A549 (cell line): ENCODE results near the gene WNT16. TPM values are rescaled to one million over a fixed set of nuclear protein-coding genes. Genes with fewer than 3 reads are reported as not detected.

Experiments
- ATAC-seq, 2 experiments: fragments of 200-7000 bp in 1 of 2; fragments of >200 bp in 1 of 2; cut with Nextera tagmentation in 1 of 2; cut with Tn5 transposase in 1 of 2; 3 replicates each; pipeline versions ENCODE4 v1.8.0 to v1.9.1; 2018 to 2020; ENCODE audit warnings: mild to moderate bottlenecking in 1 of 2, moderate library complexity in 1 of 2
- CTCF ChIA-PET: fragments of 300-600 bp; sonication (Branson Sonifier 250); formaldehyde crosslinking; extraction: SDS; loops from one replicate; lab custom pipeline; 2021; ENCODE audit warnings: antibody characterized with exemption, inconsistent platforms; lab: Yijun Ruan, JAX
- POLR2A ChIA-PET: fragments of 350-600 bp; formaldehyde crosslinking; extraction: SDS; loops from one replicate; lab custom pipeline; 2021; ENCODE audit warnings: antibody characterized with exemption, inconsistent platforms; lab: Yijun Ruan, JAX
- DNase-seq, 2 experiments: peaks; one replicate each; pipeline versions ENCODE4 v3.0.0 to v3.0.0-alpha.2; 2011 to 2016; ENCODE audit warnings: low read depth in 1 of 2, low spot score in 1 of 2
- FAIRE-seq: peaks from 2 replicates; lab custom pipeline; 2011; peaks lifted over from hg19 to GRCh38; lab: Jason Lieb, UNC
- H3K27ac ChIP-seq, 2 experiments: fragments of >200 bp; sonication (Bioruptor Twin); formaldehyde crosslinking; 3 replicates each; pipeline ENCODE4 v1.5.1; 2016 to 2017
- H3K4me1 ChIP-seq: fragments of >200 bp; sonication (Bioruptor Twin); formaldehyde crosslinking; 3 replicates; pipeline ENCODE4 v1.6.1; 2016
- H3K4me2 ChIP-seq: fragments of >200 bp; sonication (Bioruptor Twin); formaldehyde crosslinking; 3 replicates; pipeline ENCODE4 v1.6.1; 2016
- H3K4me3 ChIP-seq: fragments of >200 bp; sonication (Bioruptor Twin); formaldehyde crosslinking; 3 replicates; pipeline ENCODE4 v1.5.1; 2016
- H3K9me3 ChIP-seq: fragments of >200 bp; sonication (Bioruptor Twin); formaldehyde crosslinking; 3 replicates; pipeline ENCODE4 v1.6.1; 2016
- BCL3 ChIP-seq: fragments of >200 bp; sonication (Bioruptor Twin); formaldehyde crosslinking; IDR thresholded peaks from 3 replicates; pipeline ENCODE4 v1.6.1; 2016
- CBX2 ChIP-seq: fragments of 200-600 bp; sonication (generic); IDR thresholded peaks from 2 replicates; pipeline ENCODE4 v1.6.1; 2016; ENCODE audit warnings: low read depth, mild to moderate bottlenecking, borderline replicate concordance
- CBX8 ChIP-seq: fragments of 200-600 bp; sonication (generic); IDR thresholded peaks from 2 replicates; pipeline ENCODE4 v1.6.1; 2016
- CHD4 ChIP-seq: fragments of 200-600 bp; sonication (generic); IDR thresholded peaks from 2 replicates; pipeline ENCODE4 v1.6.1; 2016; ENCODE audit warnings: antibody characterized with exemption, mild to moderate bottlenecking, borderline replicate concordance
- EHF ChIP-seq: fragments of 250-450 bp; sonication (Bioruptor Pico); IDR thresholded peaks from 2 replicates; pipeline ENCODE4 v1.5.0; 2020; ENCODE audit warnings: mild to moderate bottlenecking
- EHMT2 ChIP-seq: fragments of 200-600 bp; sonication (generic); IDR thresholded peaks from 2 replicates; pipeline ENCODE4 v1.6.1; 2016; ENCODE audit warnings: antibody characterized with exemption, low read depth, mild to moderate bottlenecking, moderate library complexity
- ELK1 ChIP-seq: fragments of 150-350 bp; IDR thresholded peaks from 2 replicates; pipeline ENCODE4 v1.6.1; 2014; ENCODE audit warnings: low read depth, mild to moderate bottlenecking, low read length
- EP300 ChIP-seq, 2 experiments: fragments of >200 bp; sonication (Bioruptor Twin); formaldehyde crosslinking; IDR thresholded peaks; 2 replicates in 1 of 2; 3 replicates in 1 of 2; pipeline ENCODE4 v1.6.1; 2016 to 2017
- ESRRA ChIP-seq: fragments of 150-350 bp; IDR thresholded peaks from 2 replicates; pipeline ENCODE4 v1.6.1; 2014; ENCODE audit warnings: mild to moderate bottlenecking, low read length, borderline replicate concordance
- FOXS1 ChIP-seq: fragments of 250-450 bp; sonication (Bioruptor Pico); IDR thresholded peaks from 2 replicates; pipeline ENCODE4 v1.5.0; 2020; ENCODE audit warnings: mild to moderate bottlenecking, moderate library complexity
- HDAC2 ChIP-seq: fragments of 200-600 bp; sonication (generic); IDR thresholded peaks from 2 replicates; pipeline ENCODE4 v1.6.1; 2016
- HMGXB4 ChIP-seq: fragments of 250-450 bp; sonication (Bioruptor Pico); IDR thresholded peaks from 2 replicates; pipeline ENCODE4 v1.5.0; 2021; ENCODE audit warnings: mild to moderate bottlenecking, moderate library complexity, borderline replicate concordance
- HOXA7 ChIP-seq: fragments of 250-450 bp; sonication (Bioruptor Pico); IDR thresholded peaks from 2 replicates; pipeline ENCODE4 v1.5.0; 2020; ENCODE audit warnings: mild to moderate bottlenecking, moderate library complexity
- HOXB13 ChIP-seq: fragments of 250-450 bp; sonication (Bioruptor Pico); IDR thresholded peaks from 2 replicates; pipeline ENCODE4 v1.5.0; 2020; ENCODE audit warnings: low read depth, mild to moderate bottlenecking, moderate library complexity
- HOXB5 ChIP-seq: fragments of 250-450 bp; sonication (Bioruptor Pico); IDR thresholded peaks from 2 replicates; pipeline ENCODE4 v1.5.0; 2020; ENCODE audit warnings: mild to moderate bottlenecking, moderate library complexity
- JUN ChIP-seq, 2 experiments: fragments of >200 bp; sonication (Bioruptor Twin); formaldehyde crosslinking; IDR thresholded peaks; 2 replicates in 1 of 2; 3 replicates in 1 of 2; pipeline ENCODE4 v1.6.1; 2016 to 2017
- KDM1A ChIP-seq: fragments of 200-600 bp; sonication (generic); IDR thresholded peaks from 2 replicates; pipeline ENCODE4 v1.6.1; 2016; ENCODE audit warnings: low read depth, mild to moderate bottlenecking
- NPAS2 ChIP-seq: fragments of 250-450 bp; sonication (Bioruptor Pico); IDR thresholded peaks from 2 replicates; pipeline ENCODE4 v1.8.0; 2022; ENCODE audit warnings: mild to moderate bottlenecking, moderate library complexity, borderline replicate concordance
- NR3C1 ChIP-seq: fragments of >200 bp; sonication (Bioruptor Twin); formaldehyde crosslinking; IDR thresholded peaks from 3 replicates; pipeline ENCODE4 v1.6.1; 2017
- PHF8 ChIP-seq: fragments of 200-600 bp; sonication (generic); IDR thresholded peaks from 2 replicates; pipeline ENCODE4 v1.6.1; 2016; ENCODE audit warnings: low read depth, mild to moderate bottlenecking, antibody characterized with exemption, moderate library complexity, borderline replicate concordance
- RAD21 ChIP-seq, 2 experiments: fragments of >200 bp in 1 of 2; sonication (Bioruptor Twin) in 1 of 2; formaldehyde crosslinking in 1 of 2; IDR thresholded peaks in 1 of 2; conservative IDR thresholded peaks in 1 of 2; 2 replicates in 1 of 2; 3 replicates in 1 of 2; pipeline ENCODE4 v1.6.1; 2012 to 2018; ENCODE audit warnings: inconsistent platforms in 1 of 2
- RARB ChIP-seq: fragments of 250-450 bp; sonication (Bioruptor Pico); IDR thresholded peaks from 2 replicates; pipeline ENCODE4 v1.8.0; 2021; ENCODE audit warnings: mild to moderate bottlenecking, moderate library complexity
- RCOR1 ChIP-seq: fragments of 150-350 bp; IDR thresholded peaks from 2 replicates; pipeline ENCODE4 v1.6.1; 2014; ENCODE audit warnings: antibody characterized with exemption, low read length, low read depth
- REST ChIP-seq: fragments of 200-600 bp; sonication (generic); IDR thresholded peaks from 2 replicates; pipeline ENCODE4 v1.6.1; 2016; ENCODE audit warnings: antibody characterized with exemption, mild to moderate bottlenecking, moderate library complexity
- RFX5 ChIP-seq: fragments of 450-650 bp; IDR thresholded peaks from 2 replicates; pipeline ENCODE4 v1.7.1; 2014; ENCODE audit warnings: antibody characterized with exemption, mild to moderate bottlenecking, moderate library complexity
- SMC3 ChIP-seq: fragments of >200 bp; sonication (Bioruptor Twin); formaldehyde crosslinking; IDR thresholded peaks from 3 replicates; pipeline ENCODE4 v1.6.1; 2018; ENCODE audit warnings: inconsistent platforms
- SREBF2 ChIP-seq: fragments of 450-650 bp; IDR thresholded peaks from 2 replicates; pipeline ENCODE4 v1.6.1; 2014; ENCODE audit warnings: mild to moderate bottlenecking, moderate library complexity
- ZC3H11A ChIP-seq: fragments of 450-650 bp; IDR thresholded peaks from 2 replicates; pipeline ENCODE4 v1.6.1; 2014; ENCODE audit warnings: antibody characterized with exemption, mild to moderate bottlenecking
- ZSCAN20 ChIP-seq: fragments of 250-450 bp; sonication (Bioruptor Pico); IDR thresholded peaks from 2 replicates; pipeline ENCODE4 v1.8.0; 2022; ENCODE audit warnings: mild to moderate bottlenecking, moderate library complexity
- WGBS: methylation state at CpG from one replicate; pipeline ENCODE4 v1.1.6; 2017; ENCODE audit errors: missing lambda C conversion rate; 5-methylcytosine and 5-hydroxymethylcytosine counted together
- polyA plus RNA-seq, 4 experiments: library from polyadenylated mRNA; depleted of rRNA in 3 of 4; stranded (reverse); fragments of >200 nt; fragmentation: RNase III in 1 of 4; extraction: RNeasy Plus Mini Kit Qiagen cat#74134 plus additional on column Dnase treatment in 1 of 4; gene quantifications; 2 replicates in 3 of 4; 3 replicates in 1 of 4; pipeline ENCODE4 v1.2.3, GENCODE V29; 2011 to 2017

WNT16 gene
- polyA plus RNA-seq, 2 of the 4 experiments (the other 2 are of a cell fraction) = not detected

- FAIRE-seq = no peak
Observed at GRCh38 chr7:121384265-121384664, 55.5 kb downstream of the WNT16 start.

DNA sequence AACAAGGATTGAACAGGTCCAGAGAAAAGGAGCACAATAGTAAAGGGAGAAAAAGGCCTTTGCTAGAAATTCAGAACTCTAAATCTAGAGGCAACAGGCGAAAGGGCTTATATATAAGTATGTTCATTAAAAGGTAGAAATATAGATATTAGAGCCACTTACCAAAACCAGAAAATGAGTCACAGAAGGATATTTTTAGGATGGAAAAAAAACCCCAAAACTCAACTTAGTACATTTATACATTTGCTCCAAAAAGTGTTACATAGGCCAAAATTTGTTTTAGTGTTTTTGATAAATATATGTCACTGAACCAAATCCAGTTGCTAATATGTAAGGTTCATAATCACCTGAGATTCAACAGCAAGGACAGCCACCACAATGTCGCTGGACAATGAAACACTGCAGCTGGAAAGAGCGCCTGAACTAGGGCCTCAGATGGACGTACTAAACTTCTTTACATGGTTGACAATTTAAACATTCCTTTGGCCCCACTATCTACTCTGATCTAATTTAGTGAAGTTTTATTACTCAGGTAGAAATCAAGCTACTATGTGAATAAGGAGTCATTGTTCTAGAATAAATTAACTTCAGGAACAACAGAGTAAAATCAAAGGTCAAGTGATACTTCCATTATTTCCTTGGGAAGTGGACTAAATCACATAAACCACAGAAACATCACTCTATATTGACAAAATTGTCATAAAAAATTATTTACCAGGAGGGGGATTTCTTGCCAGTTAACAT, 56.4 kb downstream of the WNT16 start:
- DNase-seq = no peak
- TF ChIP-seq HOXA7 (CRISPR knock-in tag) (no peak), CBX8 (no peak), REST (no peak), ESRRA (no peak), RARB (no peak), SMC3 (no peak), EP300 (IDR thresholded peaks at IDR 0.05) (no peak), HDAC2 (no peak), ZC3H11A (no peak), HOXB5 (CRISPR knock-in tag) (no peak), ZSCAN20 (CRISPR knock-in tag) (no peak), RAD21 (conservative IDR thresholded peaks at IDR 0.05 in 1 of 2, IDR thresholded peaks at IDR 0.05 in 1 of 2) (no peak), BCL3 (no peak), FOXS1 (no peak), CBX2 (no peak), RCOR1 (no peak), NR3C1 (no peak), KDM1A (no peak), HMGXB4 (CRISPR knock-in tag) (no peak)
- H3K27ac ChIP-seq = no peak overlapping the region
- no peak for ATAC-seq
- WGBS = 83% methylated on average over 4 of the region's 4 CpGs
- ChIA-PET POLR2A (interaction anchor here (0.9 kb wide), 1 partner anchor 10 kb away, joined by 4 read pairs; no protein-coding TSS in a partner anchor), CTCF (interaction anchor here (1.7 to 6.8 kb wide), 2 partner anchors 11 to 609 kb away, joined by 4 to 62 read pairs; partner anchors contain the start of gene FAM3C)
- H3K9me3 ChIP-seq = no peaks in the 10 kb centered on the region
- FAIRE-seq = no peak
- no peaks in the 10 kb centered on the region for H3K4me1 ChIP-seq
- no peak overlapping the region for H3K4me3 ChIP-seq
- no peak overlapping the region for H3K4me2 ChIP-seq

More at GRCh38 chr7:121384265-121384664, 55.5 kb downstream of the WNT16 start:
- Histone ChIP-seq H3K27ac (no peak overlapping the region), H3K4me2 (no peak overlapping the region), H3K4me1 (no peaks in the 10 kb centered on the region), H3K9me3 (no peaks in the 10 kb centered on the region), H3K4me3 (no peak overlapping the region)
- POLR2A ChIA-PET = interaction anchor here (1.0 kb wide), 1 partner anchor 12 kb away, joined by 3 read pairs; the partner anchor contains the start of gene FAM3C
- DNase-seq = no peak
- TF ChIP-seq HOXB13 (CRISPR knock-in tag) (no peak), EHF (CRISPR knock-in tag) (no peak), HOXA7 (CRISPR knock-in tag) (no peak), EHMT2 (no peak), JUN (IDR thresholded peaks at IDR 0.05) (no peak), CHD4 (no peak), BCL3 (no peak), NPAS2 (CRISPR knock-in tag) (no peak), ZC3H11A (no peak), PHF8 (no peak), HOXB5 (CRISPR knock-in tag) (no peak), RFX5 (no peak), SREBF2 (no peak), ELK1 (no peak)
- CTCF ChIA-PET = interaction anchor here (2.2 to 6.8 kb wide), 2 partner anchors 12 to 17 kb away, joined by 9 to 62 read pairs; partner anchors contain the start of gene FAM3C
- no peak for ATAC-seq
- WGBS = 93% methylated on average over 2 of the region's 2 CpGs
